Panc1 (cell line): ENCODE measurements around the gene KCNQ4. TPM values are rescaled to one million over a fixed set of nuclear protein-coding genes. Genes with fewer than 3 reads are reported as not detected.

ENCODE experiments used
- ATAC-seq: fragments of 200-7000 bp; cut with Tn5 transposase; 2 replicates; pipeline ENCODE4 v1.9.1; 2020; ENCODE audit warnings: mild to moderate bottlenecking, moderate library complexity
- BruUV-seq: library from RNA; stranded (reverse); fragments of 400-500 nt; replicated peaks from 2 replicates; lab custom pipeline; 2021; lab: Mats Ljungman, UMichigan
- CTCF ChIA-PET: fragments of 300-600 bp; sonication (Branson Sonifier 250); formaldehyde crosslinking; loops from one replicate; lab custom pipeline; 2022; ENCODE audit warnings: antibody characterized with exemption; lab: Charles Lee
- POLR2A ChIA-PET: fragments of 300-600 bp; sonication (Branson Sonifier 250); formaldehyde crosslinking; loops from one replicate; lab custom pipeline; 2022; ENCODE audit warnings: antibody characterized with exemption; lab: Charles Lee
- DNase-seq: peaks from one replicate; pipeline ENCODE4 v3.0.0-alpha.2; 2010; ENCODE audit warnings: low read depth, low spot score
- H3K27ac ChIP-seq: 2 replicates; pipeline ENCODE4 v1.5.1; 2011; ENCODE audit warnings: mild to moderate bottlenecking, low read length, inconsistent platforms
- H3K27me3 ChIP-seq: fragments of 200-500 bp; sonication (Bioruptor generic); 2 replicates; pipeline ENCODE4 v1.6.0; 2014; ENCODE audit warnings: low read length, inconsistent platforms; ENCODE audit not compliant: control insufficient read depth, insufficient read depth
- H3K36me3 ChIP-seq: fragments of 200-500 bp; sonication (Bioruptor generic); 2 replicates; pipeline ENCODE4 v1.5.1; 2014; ENCODE audit warnings: inconsistent platforms, mild to moderate bottlenecking, low read length, moderate library complexity; ENCODE audit not compliant: control insufficient read depth, insufficient read depth
- H3K4me1 ChIP-seq: 2 replicates; pipeline ENCODE4 v1.5.1; 2011; ENCODE audit warnings: inconsistent platforms, mild to moderate bottlenecking, low read length, moderate library complexity; ENCODE audit not compliant: control insufficient read depth, insufficient read depth
- H3K4me3 ChIP-seq, 2 experiments: 2 replicates each; pipeline ENCODE4 v1.5.1; 2011 to 2012; ENCODE audit warnings: low read depth in 2 of 2, low read length in 2 of 2, mild to moderate bottlenecking in 2 of 2, inconsistent platforms in 1 of 2, moderate library complexity in 1 of 2
- H3K9me3 ChIP-seq: fragments of 200-500 bp; sonication (Bioruptor generic); 2 replicates; pipeline ENCODE4 v1.5.1; 2014; ENCODE audit warnings: low read depth, mild to moderate bottlenecking, inconsistent platforms, low read length, moderate library complexity; ENCODE audit not compliant: control insufficient read depth, insufficient read depth
- CTCF ChIP-seq: fragments of 450-650 bp; IDR thresholded peaks from 2 replicates; pipeline ENCODE4 v1.5.1; 2017; ENCODE audit warnings: mild to moderate bottlenecking
- SIN3A ChIP-seq: IDR thresholded peaks from 2 replicates; pipeline ENCODE4 v1.6.1; 2012; ENCODE audit warnings: low read depth, mild to moderate bottlenecking, low read length, moderate library complexity, borderline replicate concordance; ENCODE audit not compliant: insufficient read depth
- TCF7L2 ChIP-seq: IDR thresholded peaks from 2 replicates; pipeline ENCODE4 v1.6.1; 2011; ENCODE audit warnings: mild to moderate bottlenecking, low read depth, low read length, inconsistent platforms
- in situ Hi-C: cut with HindIII; loops from 2 replicates; pipeline ENCODE4 v1.10.0; 2016; ENCODE audit warnings: low sequenced_read_pairs, low pct_unique_long_range_greater_than_20kb
- intact Hi-C: fragments of 100-400 bp; cut with micrococcal nuclease; formaldehyde crosslinking; loops from one replicate; pipeline ENCODE4 v1.10.0; 2022; ENCODE audit not compliant: unreplicated experiment
- total RNA-seq: library from RNA; stranded (reverse); gene quantifications from one replicate; pipeline ENCODE4 v1.2.1, GENCODE V29; 2021; ENCODE audit not compliant: unreplicated experiment
- TF ChIP-seq, protein P1 (sequence below), 2 experiments: IDR thresholded peaks; 2 replicates each; pipeline ENCODE4 v1.6.1; 2011 to 2012; ENCODE audit warnings: low read depth in 2 of 2, control low read depth in 1 of 2, low read length in 1 of 2, mild to moderate bottlenecking in 1 of 2, moderate library complexity in 1 of 2; ENCODE audit not compliant: insufficient read depth in 1 of 2

KCNQ4 gene
- total RNA-seq, 1 experiment from 2014 or later = 2.6 TPM

DNA sequence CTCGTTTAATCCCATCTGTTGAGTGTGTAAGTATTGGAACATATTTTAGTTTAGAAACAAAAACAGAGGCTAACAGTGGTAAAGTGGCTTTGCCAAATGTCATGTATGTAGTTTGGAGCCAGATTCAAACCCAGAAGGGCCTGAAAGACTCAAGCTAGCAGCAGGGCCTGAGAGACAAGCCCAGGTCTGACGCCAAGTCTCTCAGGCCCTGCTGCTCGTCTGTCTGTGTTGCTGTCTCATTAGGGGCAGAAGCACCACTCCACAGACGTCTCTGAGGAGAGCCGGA lies 70.2 kb downstream of the KCNQ4 start:
- POLR2A ChIA-PET = no interaction called here
- H3K27ac ChIP-seq = no peak overlapping the region; the same call in 1 of the 2 replicates
- DNase-seq (no peak), ATAC-seq (no peak)
- H3K36me3 ChIP-seq = no peaks in the 10 kb centered on the region
- CTCF ChIA-PET = interaction anchor here (1.6 kb wide), 1 partner anchor 97 kb away, joined by 12 read pairs; no protein-coding TSS in a partner anchor
- in situ Hi-C loops (no loop called here), intact Hi-C loops (no loop called here)
- TF ChIP-seq TCF7L2 (no peak), CTCF (no peak), SIN3A (no peak)
- TF ChIP-seq, protein P1, sequence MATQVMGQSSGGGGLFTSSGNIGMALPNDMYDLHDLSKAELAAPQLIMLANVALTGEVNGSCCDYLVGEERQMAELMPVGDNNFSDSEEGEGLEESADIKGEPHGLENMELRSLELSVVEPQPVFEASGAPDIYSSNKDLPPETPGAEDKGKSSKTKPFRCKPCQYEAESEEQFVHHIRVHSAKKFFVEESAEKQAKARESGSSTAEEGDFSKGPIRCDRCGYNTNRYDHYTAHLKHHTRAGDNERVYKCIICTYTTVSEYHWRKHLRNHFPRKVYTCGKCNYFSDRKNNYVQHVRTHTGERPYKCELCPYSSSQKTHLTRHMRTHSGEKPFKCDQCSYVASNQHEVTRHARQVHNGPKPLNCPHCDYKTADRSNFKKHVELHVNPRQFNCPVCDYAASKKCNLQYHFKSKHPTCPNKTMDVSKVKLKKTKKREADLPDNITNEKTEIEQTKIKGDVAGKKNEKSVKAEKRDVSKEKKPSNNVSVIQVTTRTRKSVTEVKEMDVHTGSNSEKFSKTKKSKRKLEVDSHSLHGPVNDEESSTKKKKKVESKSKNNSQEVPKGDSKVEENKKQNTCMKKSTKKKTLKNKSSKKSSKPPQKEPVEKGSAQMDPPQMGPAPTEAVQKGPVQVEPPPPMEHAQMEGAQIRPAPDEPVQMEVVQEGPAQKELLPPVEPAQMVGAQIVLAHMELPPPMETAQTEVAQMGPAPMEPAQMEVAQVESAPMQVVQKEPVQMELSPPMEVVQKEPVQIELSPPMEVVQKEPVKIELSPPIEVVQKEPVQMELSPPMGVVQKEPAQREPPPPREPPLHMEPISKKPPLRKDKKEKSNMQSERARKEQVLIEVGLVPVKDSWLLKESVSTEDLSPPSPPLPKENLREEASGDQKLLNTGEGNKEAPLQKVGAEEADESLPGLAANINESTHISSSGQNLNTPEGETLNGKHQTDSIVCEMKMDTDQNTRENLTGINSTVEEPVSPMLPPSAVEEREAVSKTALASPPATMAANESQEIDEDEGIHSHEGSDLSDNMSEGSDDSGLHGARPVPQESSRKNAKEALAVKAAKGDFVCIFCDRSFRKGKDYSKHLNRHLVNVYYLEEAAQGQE (IDR thresholded peaks at IDR 0.05; ENCODE audit: insufficient read depth in 1 of 2, low read depth in 2 of 2, low read length in 1 of 2) = no peak
- no TSS peak for BruUV-seq
- peaks cover 4% of the 10 kb centered on the region; the same call in 1 of the 2 replicates for H3K4me1 ChIP-seq
- no peaks in the 10 kb centered on the region for H3K9me3 ChIP-seq
- no peaks in the 10 kb centered on the region for H3K27me3 ChIP-seq
- H3K4me3 ChIP-seq = no peak overlapping the region

DNA sequence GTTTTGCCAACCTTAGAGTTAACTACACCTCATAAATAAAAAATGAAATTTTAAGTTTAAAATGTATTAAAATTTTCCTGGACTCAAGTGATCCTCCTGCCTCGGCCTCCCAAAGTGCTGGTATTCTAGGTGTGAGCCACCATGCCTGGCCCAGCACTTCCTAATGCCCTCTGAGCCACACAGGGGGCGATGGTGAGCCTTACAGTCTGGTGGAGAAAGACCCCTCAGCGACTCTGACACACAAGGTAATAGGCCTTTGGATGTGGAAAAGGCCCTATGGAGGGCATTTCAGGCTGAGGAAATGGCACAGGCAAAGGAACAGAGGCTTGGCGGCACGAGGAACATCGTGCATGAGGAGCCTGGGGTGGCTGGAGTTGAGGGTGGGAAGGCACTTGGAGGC lies 71.9 kb downstream of the KCNQ4 start:
- no peak for DNase-seq
- ChIA-PET CTCF (interaction anchor here (0.6 to 1.7 kb wide), 2 partner anchors 94 to 115 kb away, joined by 6 to 20 read pairs; no protein-coding TSS in a partner anchor), POLR2A (interaction anchor here (0.6 kb wide), 1 partner anchor 41 kb away, joined by 13 read pairs; no protein-coding TSS in a partner anchor)
- TF ChIP-seq CTCF (peak; percentile 72), SIN3A (no peak), TCF7L2 (no peak)
- Histone ChIP-seq H3K4me1 (peaks cover 21% of the 10 kb centered on the region), H3K27ac (no peak overlapping the region), H3K27me3 (no peaks in the 10 kb centered on the region), H3K36me3 (no peaks in the 10 kb centered on the region), H3K9me3 (no peaks in the 10 kb centered on the region), H3K4me3 (no peak overlapping the region)
- in situ Hi-C loops = no loop called here
- no peak for ATAC-seq
- BruUV-seq = no TSS peak
- intact Hi-C loops = no loop called here
